LNCaP clone FGC (cell line): Measurements from ENCODE around the gene FAM83D.

Experiments
- DNase-seq: peaks from one replicate; pipeline ENCODE4 v3.0.0-alpha.2; 2011; ENCODE audit warnings: low read depth
- H3K4me3 ChIP-seq: 2 replicates; pipeline ENCODE4 v1.5.1; 2011; ENCODE audit warnings: mild to moderate bottlenecking, low read depth, low read length, control low read depth
- TF ChIP-seq, protein P1 (sequence below): IDR thresholded peaks from 2 replicates; pipeline ENCODE4 v1.5.1; 2012; ENCODE audit warnings: mild to moderate bottlenecking; ENCODE audit not compliant: control insufficient read depth, insufficient read depth; ENCODE audit errors: extremely low read depth

The FAM83D gene

DNA sequence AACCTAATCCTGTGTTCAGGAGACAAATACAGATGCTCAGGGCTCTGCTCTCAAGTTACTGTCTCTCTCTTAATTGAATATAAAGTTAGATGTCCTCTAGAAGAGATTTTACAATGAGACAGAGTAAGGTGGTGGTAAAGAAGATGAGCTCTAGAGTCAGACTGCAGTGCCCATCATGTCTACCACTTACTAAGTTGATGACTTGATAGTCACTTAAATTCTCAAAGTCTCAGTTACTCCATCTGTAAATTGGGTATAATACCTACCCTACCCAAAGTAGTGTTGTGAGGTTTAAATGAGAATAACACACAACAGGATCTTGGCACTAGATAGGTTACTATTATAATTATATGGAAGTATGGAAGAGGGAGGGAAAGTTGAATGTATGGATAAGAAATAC lies 37.5 kb downstream of the FAM83D start:
- TF ChIP-seq, protein P1, sequence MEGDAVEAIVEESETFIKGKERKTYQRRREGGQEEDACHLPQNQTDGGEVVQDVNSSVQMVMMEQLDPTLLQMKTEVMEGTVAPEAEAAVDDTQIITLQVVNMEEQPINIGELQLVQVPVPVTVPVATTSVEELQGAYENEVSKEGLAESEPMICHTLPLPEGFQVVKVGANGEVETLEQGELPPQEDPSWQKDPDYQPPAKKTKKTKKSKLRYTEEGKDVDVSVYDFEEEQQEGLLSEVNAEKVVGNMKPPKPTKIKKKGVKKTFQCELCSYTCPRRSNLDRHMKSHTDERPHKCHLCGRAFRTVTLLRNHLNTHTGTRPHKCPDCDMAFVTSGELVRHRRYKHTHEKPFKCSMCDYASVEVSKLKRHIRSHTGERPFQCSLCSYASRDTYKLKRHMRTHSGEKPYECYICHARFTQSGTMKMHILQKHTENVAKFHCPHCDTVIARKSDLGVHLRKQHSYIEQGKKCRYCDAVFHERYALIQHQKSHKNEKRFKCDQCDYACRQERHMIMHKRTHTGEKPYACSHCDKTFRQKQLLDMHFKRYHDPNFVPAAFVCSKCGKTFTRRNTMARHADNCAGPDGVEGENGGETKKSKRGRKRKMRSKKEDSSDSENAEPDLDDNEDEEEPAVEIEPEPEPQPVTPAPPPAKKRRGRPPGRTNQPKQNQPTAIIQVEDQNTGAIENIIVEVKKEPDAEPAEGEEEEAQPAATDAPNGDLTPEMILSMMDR = no peak
- no peak overlapping the region for H3K4me3 ChIP-seq

DNA sequence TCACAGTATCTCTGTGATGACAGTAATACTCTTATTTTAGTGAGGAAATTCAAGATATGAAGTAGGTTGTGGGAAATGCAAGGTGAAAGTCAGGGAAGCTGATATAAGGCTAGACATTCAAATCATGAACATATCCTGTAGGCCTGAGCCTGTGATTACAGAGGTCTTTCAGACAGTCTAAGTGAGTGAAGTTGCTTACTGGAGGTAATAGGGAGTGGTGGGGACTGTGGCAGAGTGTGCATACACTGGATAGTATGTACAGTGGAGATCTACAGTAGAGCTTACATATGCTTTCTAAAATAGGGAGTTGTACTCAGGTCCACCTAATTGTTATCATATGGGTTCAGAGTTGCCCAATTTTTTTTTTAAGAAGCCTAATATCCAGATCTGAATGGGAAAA lies 39.0 kb downstream of the FAM83D start:
- no peak for DNase-seq
- H3K4me3 ChIP-seq = no peak overlapping the region
- TF ChIP-seq, protein P1 = no peak

More for the DNA sequence above, 37.5 kb downstream of the FAM83D start:
- DNase-seq = no peak

DNA sequence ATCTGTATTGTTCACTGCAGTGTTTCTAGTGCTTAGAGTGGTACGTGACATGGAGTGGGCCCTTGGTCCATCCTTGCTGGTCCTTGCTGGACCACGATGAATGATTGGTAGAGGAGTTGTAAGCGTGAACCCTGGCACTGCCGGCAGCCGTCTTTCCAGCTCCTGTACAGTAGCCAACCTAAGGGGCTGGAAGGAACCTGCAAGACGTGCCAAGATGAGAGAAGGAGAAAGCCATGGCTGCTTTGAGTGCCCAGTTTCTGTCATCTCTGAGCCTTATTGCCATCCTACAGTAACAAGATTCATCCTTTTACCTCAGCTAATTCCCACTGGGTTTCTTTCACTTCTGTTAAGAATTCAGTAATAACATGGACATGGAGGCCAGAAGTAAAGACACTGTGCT lies 41.9 kb downstream of the FAM83D start:
- no peak for DNase-seq
- no peak overlapping the region for H3K4me3 ChIP-seq
- TF ChIP-seq, protein P1 = no peak

DNA sequence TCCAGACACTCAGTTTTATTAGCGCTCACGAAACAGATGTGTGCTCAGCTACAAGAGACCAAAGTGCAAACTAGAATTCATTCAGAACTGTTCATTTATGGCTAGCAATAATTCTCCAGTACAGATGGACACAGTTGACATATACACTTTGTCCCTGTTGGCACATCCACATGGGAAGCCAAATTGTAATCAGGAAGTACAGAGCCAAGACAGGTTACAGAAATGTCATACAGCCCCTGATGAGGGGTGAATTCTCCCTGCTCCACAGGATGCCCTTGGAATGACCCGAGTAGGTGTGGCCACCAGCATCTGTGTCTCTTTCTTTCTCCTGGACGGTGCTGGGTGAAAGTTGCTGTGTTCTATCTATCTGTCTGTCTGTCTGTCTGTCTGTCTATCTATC lies 43.5 kb downstream of the FAM83D start:
- no peak for DNase-seq
- H3K4me3 ChIP-seq = no peak overlapping the region
- TF ChIP-seq, protein P1 = no peak

DNA sequence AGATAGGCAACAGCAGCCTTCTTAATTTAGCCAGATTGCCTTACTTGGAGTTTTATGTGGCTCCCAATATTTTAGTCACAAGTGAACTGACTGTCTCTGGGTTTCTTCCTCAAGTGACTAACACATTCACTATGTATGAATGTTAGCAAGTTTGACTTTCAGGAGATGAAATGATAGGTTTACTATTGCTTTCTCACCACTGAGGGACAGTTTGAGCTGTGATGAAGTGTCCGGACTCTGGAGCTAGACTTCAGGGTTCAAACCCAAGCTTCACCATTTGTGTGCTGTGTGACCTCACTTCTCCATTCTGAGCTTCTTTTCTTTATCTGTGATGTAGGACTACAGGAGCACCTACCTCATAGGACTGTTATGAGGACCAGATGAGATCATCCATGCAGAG lies 44.1 kb downstream of the FAM83D start:
- no peak overlapping the region for H3K4me3 ChIP-seq
- no peak for DNase-seq
- TF ChIP-seq, protein P1 = no peak

DNA sequence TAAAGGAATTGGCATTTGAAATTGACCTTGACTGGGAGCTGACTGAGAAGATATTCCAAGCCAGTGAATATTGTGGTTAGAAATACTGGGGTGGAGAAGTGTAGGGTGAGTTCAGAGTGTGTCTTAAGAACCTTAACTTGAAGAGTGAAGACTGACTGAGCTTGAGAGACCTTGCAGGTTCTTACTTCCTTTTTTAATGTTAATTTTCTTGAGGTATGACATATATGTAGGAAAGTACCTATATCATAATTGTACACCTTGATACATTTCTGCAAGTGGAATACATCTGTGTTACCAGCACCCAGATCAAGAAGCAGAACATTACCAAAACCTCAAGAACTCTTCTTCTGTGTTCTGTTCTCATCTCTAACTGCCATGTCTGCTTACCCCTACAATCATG lies 46.9 kb downstream of the FAM83D start:
- H3K4me3 ChIP-seq = no peak overlapping the region
- TF ChIP-seq, protein P1 = no peak
- DNase-seq = no peak

DNA sequence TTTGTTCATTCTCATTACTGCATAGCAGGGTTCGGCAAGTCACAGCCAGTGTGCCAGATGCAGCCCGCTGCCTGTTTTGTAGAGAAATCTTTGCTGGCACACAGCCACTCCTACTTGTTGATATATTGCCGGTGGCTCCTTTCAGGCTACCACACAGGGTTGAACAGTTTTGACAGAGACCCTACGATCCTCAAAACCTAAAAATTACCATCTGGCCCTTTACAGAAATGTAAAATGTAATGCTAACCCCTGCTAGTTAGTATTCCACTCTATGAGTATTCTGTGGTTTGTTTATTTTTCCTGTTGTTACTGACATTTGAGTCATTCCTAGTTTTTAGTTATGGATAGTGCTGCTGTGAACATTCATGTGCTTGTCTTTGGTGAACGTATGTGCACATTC lies 47.4 kb downstream of the FAM83D start:
- TF ChIP-seq, protein P1 = no peak

More for the DNA sequence above, 47.4 kb downstream of the FAM83D start:
- no peak overlapping the region for H3K4me3 ChIP-seq
- DNase-seq = no peak
